ENCODE measurements around the gene PAIP1.
A peak's percentile ranks its signal among the peaks of the same experiment; 100 is the strongest.
"Not testable (repeated sequence)": the region's sequence is repeated elsewhere in the genome, so short reads cannot be mapped to it uniquely, and the experiment has no call there.

The PAIP1 gene, protein sequence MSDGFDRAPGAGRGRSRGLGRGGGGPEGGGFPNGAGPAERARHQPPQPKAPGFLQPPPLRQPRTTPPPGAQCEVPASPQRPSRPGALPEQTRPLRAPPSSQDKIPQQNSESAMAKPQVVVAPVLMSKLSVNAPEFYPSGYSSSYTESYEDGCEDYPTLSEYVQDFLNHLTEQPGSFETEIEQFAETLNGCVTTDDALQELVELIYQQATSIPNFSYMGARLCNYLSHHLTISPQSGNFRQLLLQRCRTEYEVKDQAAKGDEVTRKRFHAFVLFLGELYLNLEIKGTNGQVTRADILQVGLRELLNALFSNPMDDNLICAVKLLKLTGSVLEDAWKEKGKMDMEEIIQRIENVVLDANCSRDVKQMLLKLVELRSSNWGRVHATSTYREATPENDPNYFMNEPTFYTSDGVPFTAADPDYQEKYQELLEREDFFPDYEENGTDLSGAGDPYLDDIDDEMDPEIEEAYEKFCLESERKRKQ

DNA sequence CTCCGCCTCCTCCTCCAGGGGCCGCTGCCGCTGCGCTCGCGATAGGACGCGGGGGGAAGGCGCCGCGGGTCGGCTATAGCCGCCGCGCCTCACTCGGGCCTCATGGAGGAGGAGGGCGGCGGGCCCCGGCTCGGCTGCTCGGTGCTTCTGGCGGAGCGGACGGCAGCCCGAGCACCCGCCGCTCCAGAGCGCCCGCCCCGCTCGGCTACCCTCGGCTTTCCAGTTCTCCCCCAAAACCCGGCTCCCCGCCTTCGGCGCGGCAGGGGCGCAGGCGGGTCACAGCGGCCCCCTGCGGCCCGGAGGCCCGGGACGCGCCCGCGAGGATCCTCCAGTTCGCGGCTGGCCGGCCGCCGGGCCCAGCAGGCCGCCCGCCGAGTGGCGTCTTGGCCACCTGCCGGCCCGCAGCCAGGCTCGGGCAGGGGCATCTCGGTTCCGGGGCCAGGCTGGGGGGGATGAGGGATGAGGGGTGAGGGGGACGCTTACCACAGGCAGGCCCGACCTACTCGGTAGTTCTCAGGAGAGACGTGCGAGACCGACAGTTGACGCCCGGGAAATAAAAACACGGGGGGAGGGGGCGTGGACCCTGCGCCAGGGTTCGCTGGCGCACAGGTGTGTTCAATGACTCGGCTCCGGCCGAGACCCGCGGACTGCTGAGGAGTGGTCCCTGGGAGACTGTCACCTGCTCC, at the start of gene PAIP1:
Gene PAIP1 (minus strand): TSS at position 221 of the 686 bp plus-strand sequence. CDS start 231 bp downstream, outside the sequence.
- peak; percentile 89 for DNase-seq

DNA sequence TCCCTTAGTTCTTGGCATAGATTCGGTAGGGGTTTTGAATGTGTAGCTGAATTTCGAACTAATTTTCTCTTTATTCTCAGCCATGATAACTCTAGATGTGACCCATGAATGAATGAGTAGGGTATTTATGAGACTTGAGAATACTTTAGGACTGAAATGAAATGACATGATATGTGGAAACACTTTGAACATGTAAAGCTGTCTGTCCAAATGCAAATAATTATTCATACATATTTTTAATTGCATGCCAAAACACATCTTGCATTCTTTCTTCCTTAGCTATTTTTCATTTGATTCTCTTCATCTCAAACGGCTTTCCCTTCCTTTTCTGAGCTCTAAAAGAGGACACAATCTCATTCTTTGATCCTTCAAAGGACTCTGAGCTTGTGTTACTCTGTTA, 49.5 kb upstream of the PAIP1 start:
- no peak for DNase-seq

DNA sequence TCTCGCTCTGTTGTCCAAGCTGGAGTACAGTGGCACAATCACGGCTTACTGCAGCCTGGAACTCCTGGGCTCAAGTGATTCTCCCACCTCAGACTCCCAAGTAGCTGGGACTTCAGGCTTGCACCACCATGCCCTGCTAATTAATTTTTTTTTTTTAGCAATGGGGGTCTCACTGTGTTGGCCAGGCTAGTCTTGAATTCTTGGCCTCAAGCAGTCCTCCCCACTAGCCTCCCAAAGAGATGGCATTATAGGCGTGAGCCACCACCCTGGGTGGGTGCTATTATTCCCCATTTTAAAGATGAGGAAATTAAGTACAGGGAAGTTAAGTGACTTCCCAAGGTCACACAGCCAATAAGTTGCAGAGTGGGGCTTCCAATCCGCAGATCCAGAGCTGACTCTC, 47.8 kb upstream of the PAIP1 start:
- no peak for DNase-seq

DNA sequence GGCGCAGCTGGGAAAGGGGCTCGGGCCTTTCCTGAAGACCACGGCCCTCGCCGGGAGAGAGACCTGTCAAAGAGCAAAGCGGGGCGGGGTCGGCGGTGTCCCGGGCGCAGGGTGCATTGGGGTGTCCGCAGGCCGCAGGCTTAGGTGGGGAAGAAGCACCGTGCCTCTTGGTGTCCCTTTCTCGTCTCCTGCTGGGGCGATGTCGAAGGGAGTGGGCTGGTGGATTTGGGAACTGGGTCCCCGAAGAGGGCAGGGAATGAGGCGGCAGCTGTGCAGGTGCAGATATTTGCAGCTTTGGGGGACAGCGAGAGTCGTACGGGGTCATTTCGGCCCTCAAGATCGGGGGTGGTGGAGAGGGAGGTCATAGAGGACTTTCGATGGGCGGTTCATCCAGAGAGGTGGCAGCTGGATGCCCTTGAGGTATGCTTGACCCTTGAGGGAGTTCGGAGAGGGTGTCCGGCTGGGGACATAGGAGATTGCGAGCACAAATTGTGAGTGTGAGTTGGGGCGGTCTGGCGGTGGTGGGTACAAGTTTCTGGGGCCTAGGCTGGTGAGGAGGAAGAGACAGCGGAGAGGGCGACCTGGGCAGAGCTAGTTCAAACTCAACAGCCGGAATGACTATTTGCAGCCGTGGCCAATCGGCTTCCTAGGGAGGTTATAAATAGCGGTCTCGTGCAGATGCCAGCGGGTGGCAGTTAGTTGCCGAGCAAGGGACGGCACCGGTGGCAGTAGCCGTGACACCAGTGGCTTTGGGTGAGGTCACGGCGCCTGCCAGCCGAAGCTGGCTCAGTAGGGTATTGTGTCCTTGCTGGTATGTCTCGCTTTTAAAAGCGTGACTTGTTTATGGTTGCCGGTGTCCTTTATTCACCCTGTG, 46.7 kb upstream of the PAIP1 start:
- DNase-seq = peak; percentile 89

DNA sequence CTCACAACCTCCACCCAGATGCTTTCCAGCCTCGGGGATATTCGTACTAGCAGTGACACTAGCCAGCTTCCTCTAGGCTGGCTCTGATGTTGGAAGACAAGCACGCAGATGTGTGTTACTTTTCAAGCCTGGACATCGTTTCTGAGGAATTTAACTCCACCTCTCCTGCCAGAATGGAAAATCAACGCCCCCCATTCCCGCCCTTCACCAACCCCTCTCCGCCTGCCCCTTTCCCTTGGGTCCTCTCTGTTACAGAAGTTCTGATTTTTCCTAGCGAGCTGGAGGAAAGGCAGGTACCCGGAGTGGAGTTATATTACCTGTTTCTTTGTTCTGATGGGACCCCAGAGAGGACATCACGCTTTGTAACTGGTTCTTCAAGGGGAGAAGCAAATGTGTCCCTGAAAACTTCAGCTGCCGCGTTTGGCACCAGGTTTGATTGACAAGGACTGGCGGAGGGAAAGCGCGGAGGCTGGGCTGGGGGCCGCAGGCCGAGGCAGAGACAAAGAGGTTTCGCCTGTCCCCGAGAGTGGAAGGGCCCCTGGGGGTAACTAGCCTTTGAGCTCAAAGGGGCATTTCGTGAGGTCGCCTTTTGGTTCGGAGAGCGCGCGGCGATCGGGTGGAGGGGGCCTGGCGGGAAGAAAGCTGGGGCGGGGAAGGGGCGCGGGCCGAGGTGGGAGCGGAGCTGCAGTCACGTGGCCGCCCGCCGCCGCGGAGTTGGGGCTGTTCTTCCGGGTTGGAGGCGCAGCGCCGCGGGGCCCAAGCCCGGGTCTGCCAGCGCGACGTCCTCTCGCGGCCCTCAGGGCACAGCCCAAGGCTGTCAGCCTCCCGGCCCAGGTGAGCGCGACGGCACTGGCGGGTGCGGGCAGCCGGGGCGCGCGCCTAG, 45.8 kb upstream of the PAIP1 start, which contains the start of gene NNT:
Gene NNT (plus strand): TSS at position 720 of the 883 bp plus-strand sequence. CDS start 6,016 bp downstream, outside the sequence.
- peak; percentile 86 for DNase-seq

DNA sequence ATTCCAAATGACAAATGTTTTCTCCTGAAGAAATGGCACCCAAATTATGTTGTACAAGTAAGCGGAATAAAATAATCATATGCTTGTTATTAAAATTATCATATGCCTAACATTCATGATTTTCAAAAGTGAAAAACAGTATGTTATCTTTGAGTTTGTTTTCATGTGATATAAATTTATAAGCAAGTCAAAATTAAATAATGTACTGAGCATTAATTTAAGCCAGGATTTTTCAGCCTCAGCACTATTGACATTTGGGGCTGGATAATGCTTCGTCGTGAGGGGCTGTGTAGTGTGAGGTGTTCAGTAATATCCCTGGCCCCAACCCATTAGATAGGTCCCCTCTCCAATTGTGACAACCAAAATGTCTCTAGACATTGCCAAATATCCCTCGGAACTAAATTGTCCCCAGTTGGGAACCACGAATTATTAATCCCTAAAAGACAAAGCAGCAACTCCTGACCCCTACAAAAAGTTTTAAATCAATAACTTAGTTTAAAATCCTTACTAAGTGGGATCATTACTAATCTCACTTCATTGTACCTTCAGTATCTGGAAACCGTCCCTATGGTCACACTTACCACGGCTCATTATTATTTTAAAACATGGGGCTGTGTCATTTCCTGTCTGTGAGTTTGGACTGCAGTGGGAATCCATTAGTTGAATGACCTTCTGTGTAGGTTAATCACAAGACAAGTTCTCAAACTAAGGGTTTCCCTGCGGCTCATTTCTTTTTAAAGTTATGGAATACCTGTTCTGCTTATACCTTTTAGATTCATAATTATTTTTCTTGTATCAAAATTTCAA, 44.8 kb upstream of the PAIP1 start:
- DNase-seq = peak; percentile 18

DNA sequence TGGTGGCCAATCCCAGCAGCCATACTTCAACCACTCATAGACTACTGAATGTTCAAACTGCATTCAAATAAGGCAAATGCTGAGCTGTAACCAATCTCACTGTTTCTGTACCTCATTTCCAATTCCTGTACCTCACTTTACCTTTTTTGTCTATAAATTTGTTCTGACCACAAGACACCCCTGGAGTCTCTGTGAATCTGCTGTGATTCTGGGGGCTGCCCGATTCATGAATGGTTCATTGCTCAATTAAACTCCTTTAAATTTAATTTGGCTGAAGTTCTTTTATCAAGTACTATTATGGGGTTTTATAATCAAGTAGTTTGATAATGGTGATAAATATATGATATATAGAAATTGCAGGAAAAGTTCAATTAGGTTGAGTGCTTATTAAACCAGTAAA, 42.0 kb upstream of the PAIP1 start:
- not testable (repeated sequence) for DNase-seq

DNA sequence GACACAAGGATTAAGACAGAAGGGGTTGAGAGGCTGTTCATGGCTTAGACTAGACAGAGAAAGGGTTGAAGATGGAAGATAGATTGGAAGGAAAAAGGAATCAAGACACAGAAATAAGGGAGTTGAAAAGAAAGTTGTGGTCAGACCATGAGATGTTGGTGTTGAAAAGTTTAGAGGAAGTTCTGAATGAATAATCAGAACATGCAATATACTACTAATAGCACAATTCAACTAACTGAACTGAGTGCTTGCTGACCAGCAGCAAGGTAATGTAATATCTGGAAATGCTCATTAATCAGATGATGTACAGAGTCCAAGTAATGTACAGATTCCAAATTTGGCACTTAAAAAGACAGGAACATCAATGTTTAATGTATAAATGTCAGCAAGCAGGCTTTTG, 35.5 kb upstream of the PAIP1 start:
- no peak for DNase-seq

DNA sequence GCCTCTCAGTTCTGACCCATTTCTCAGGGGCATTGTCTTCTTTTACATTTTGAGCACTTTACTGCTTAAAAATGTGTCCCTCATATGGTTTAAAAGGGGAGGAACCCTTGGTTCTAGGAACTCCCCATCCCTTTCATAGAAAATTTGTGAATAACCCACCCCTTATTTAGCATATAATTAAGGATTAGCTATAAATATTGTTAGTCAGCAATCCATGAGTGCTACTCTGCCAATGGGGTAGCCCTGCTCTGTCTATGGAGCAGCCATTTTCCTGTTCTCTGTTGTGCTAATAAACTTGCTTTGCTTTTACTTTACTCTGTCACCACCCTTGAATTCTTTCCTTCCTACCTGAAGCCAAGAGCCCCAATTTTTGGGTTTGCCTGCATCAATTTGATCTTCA, 33.8 kb upstream of the PAIP1 start:
- no peak for DNase-seq

DNA sequence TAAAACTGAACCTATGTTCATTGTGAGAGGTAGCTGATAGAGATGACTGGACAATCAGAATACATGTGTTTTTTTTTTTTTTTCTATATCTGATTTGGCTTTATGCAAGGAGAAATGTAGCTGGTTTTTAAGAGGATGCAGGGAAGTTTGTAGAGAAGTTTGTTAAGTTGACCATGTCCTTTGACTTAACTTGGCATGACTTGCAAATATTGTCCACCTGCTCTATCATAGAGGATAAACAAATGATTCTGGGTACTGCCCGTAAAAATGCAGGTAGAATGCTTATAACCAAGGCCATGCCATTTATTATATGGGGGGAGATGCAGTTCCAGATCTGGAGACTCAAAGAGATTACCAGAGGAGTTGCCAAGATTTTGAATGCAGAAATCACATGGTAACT, 32.4 kb upstream of the PAIP1 start:
- no peak for DNase-seq

DNA sequence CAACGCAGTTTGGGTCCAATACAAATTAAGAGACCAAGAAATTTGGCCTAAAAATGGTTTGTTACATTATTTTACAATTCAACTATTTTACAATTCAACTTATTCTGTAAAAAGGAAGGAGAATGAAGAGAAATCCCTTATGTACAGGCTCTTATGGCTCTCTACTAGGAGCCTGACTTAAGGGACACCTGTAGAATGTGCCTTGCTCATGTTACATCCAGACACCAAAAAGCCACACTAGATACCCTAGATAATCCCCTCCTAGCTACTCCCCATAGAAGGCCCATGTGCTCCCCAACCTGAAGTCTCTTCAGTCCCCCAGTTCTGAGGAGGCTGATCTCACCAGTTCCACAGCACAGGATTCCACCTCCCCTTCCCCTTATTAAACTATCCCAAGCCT, 32.0 kb upstream of the PAIP1 start:
- DNase-seq = no peak

DNA sequence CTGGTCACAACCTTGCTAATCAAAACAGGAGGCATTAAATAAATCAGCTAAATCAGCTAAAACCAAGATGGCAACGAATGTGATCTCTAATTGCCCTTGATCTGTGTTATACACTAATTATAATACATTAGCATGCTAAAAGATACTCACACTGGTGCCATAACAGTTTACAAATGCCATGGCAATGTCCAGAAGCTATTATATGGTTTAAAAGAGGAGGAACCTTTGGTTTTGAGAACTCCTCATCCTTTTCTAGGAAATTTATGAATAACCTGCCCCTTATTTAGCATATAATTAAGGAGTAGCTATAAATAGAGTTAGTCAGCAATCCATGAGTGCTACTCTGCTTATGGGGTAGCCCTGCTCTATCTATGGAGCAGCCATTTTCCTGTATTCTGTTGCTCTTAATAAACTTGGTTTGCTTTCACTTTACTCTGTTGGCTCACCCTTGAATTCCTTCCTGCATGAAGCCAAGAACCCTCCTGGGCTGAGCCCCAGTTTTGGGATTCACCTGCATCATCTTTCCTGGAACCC, 27.4 kb upstream of the PAIP1 start:
- no peak for DNase-seq

DNA sequence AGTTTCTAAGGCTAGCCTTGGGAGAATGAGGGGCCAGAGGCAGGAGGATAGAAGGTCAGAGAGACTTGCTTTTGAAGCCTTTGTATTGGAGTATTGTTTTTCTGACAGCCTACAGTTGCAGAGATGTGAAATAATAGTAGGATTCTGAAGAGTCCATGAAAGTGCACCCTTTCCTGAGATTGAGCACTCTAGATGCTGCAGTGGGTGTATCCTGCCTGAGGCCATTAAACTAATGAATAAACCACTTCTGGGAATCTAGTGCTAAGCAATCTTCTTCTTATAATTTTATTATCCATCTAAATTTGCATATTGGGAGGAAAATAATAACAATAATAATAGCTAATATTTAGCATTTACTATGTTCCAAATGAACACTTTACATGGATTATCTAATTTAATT, 26.8 kb upstream of the PAIP1 start:
- DNase-seq = no peak

DNA sequence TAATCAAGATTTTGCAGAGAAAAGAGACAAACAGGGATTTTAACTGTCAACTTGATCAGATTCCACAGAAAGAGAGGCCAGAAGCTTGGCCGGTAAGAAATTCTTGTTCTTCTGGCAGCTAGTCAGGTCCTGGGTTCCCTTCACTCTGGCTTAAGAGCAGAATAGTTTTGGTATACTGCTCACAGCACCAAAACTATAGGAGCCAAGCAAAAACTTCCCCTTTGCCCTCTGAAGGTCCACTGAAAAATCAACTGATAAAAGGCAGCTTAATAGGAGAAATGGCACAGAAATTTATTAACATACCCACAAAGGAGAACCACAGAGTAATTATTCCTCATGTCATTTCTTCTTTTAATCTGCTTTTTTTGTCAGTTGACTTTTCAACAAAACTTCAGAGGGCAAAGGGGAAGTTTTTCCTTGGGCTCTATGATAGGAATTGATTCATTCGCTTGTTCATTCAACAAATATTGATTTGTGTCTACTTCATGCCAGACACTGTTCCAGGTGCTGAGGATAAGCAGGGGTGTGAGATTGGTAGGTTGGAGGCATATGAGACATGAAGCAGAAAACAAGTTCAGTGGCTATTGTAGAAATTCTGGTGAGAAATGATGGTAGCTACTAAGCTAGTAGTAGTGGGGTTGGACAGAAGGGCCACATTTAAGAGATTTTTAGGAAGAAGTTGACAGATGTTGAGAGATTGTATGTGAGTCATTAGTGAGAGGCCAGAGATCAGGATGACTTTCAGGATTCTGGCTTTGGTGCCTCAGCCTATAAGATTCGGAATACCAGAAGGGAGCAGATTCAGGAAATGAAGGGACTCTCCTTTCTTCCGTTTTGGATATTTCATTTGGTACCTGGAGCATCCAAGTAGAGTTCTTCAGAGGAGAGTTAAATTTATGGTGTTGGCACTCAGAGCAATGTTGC, 25.5 kb upstream of the PAIP1 start:
- DNase-seq = no peak

DNA sequence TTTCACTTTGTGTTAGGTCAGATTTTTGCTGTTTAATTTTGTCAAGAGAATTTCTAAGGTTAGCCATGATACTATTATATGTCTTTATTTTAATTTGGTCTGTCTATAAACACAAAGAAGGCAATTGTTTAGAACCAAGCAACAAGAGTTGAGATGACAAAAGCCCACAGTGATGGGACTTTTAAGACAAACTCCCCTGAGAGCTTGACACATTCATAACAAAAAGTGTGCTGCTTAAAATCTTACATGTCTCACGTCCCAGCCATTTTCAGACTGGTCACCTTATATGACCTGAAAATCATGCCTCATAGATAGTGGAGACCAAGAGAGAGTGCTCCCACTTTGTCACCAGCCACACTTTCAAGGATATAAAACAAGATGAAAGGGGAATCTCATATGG, 24.5 kb upstream of the PAIP1 start:
- DNase-seq = no peak

DNA sequence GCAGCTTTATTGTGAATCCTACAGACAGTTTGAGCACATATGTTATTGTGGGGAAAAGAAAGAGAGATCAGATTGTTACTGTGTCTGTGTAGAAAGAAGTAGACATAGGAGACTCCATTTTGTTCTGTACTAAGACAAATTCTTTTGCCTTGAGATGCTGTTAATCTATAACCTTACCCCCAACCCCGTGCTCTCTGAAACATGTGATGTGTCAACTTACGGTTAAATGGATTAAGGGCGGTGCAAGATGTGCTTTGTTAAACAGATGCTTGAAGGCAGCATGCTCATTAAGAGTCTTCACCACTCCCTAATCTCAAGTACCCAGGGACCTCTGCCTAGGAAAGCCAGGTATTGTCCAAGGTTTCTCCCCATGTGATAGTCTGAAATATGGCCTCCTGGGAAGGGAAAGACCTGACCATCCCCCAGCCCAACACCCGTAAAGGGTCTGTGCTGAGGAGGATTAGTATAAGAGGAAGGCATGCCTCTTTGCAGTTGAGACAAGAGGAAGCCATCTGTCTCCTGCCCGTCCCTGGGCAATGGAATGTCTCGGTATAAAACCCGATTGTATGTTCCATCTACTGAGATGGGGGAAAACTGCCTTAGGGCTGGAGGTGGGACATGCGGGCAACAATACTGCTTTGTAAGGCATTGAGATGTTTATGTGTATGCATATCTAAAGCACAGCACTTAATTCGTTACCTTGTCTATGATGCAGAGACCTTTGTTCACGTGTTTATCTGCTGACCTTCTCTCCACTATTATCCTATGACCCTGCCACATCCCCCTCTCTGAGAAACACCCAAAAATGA, 23.7 kb upstream of the PAIP1 start:
- DNase-seq = not testable (repeated sequence)

DNA sequence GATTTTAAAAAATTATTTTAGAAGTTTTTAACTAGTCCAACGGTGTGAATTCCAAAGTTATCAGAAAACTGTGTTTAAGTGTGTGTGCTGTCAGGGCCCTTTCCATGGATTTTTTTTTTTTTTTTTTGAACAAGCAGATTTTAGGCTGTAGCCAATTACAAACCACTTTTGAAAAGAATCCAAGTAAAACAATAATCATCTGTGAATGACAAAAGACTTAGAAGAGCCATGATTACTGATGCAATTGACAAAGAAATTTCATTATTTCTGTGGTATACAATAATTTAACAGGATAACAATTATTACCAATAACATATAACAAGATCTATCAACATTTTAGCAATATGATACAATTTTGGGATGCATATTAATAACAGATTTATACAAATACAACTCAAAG, 16.2 kb upstream of the PAIP1 start:
- no peak for DNase-seq

DNA sequence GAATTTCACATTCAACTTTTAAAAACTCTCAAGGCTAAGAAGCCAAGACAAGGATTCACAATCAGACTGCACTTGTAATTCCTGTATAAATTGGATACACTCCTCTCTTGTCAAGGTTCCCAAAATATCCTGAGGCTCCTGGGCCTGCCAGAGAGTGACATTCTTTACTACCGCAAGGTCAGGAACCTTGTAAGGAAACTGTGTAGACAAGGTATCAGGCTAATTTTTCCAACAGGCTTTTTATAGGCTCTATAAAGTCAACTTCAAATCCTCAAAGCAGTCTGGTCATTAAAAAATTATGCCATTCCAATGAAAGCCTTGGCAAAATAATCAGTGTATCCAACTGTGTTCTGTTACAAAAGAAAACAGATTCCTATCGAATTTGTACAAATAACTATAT, 15.5 kb upstream of the PAIP1 start:
- DNase-seq = no peak

DNA sequence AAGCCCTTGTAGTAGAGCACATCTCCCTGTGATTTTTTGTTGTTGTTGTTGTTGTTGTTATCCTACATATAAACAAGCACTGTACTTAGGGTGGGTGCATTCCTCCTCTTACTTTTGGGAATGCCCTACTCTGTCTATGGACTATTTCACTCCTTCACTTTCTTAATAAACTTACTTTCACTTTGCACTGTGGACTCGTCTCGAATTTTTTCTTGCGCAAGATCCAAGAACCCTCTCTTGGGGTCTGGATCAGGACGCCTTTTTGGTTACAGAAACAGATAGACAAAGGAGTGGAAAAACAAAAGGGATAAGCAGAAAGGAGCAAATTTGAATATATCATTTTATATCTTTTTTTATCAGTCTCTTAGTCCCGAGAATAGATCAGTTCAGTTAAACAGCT, 14.4 kb upstream of the PAIP1 start:
- no peak for DNase-seq

Data from activated CD4-positive, alpha-beta T cell treated with anti-CD3 and anti-CD28 coated beads, Interleukin-2, Interleukin-6, amounts not matched to agents 100 ng/mL and 50 ng/mL, durations not matched to agents 16 hours and 8 hours (primary cell).